HG02852 (cell line): ENCODE data around the gene CEP97.
A peak's percentile ranks its signal among the peaks of the same experiment; 100 is the strongest.
"Not testable (repeated sequence)": the region's sequence is repeated elsewhere in the genome, so short reads cannot be mapped to it uniquely, and the experiment has no call there.

Experiments
- ATAC-seq: cut with Tn5 transposase; IDR thresholded peaks from one replicate; pipeline ENCODE4 v1.9.1; 2021; ENCODE audit warnings: mild to moderate bottlenecking, moderate library complexity; ENCODE audit not compliant: unreplicated experiment

Gene CEP97

GRCh38 chr3:101724329-101725193 lies at the start of gene CEP97:
TSS of gene CEP97 (plus strand) at chr3:101724614. CDS start at chr3:101724677, 63 bp downstream.
- ATAC-seq: peak; percentile 89

GRCh38 chr3:101675709-101676215 lies 48.7 kb upstream of the CEP97 start:
- ATAC-seq: no peak

- ATAC-seq: peak; percentile 83
Measured at GRCh38 chr3:101676216-101676764, 48.1 kb upstream of the CEP97 start.

GRCh38 chr3:101676765-101677435 lies 47.5 kb upstream of the CEP97 start, which contains the start of gene ZBTB11:
TSS of gene ZBTB11 (minus strand) at chr3:101677132. CDS start at chr3:101676914, 218 bp downstream.
- peak; percentile 63 for ATAC-seq

GRCh38 chr3:101677436-101678286 lies 46.8 kb upstream of the CEP97 start:
- ATAC-seq: no peak

GRCh38 chr3:101678837-101679236 lies 45.6 kb upstream of the CEP97 start:
- ATAC-seq: not testable (repeated sequence)

- no peak for ATAC-seq
Measured at GRCh38 chr3:101680466-101680865, 43.9 kb upstream of the CEP97 start.

- no peak for ATAC-seq
Measured at GRCh38 chr3:101685050-101685400, 39.4 kb upstream of the CEP97 start.

- ATAC-seq: peak; percentile 8
Measured at GRCh38 chr3:101685870-101686307, 38.5 kb upstream of the CEP97 start.

GRCh38 chr3:101687142-101687931 lies 37.1 kb upstream of the CEP97 start:
- ATAC-seq: no peak

- ATAC-seq: no peak
Measured at GRCh38 chr3:101689286-101689685, 35.1 kb upstream of the CEP97 start.

GRCh38 chr3:101690972-101691371 lies 33.4 kb upstream of the CEP97 start:
- ATAC-seq: no peak

- ATAC-seq: not testable (repeated sequence)
Measured at GRCh38 chr3:101691685-101692671, 32.4 kb upstream of the CEP97 start.

- ATAC-seq: peak; percentile 82
Measured at GRCh38 chr3:101693540-101693939, 30.9 kb upstream of the CEP97 start.

- ATAC-seq: not testable (repeated sequence)
Measured at GRCh38 chr3:101694836-101695235, 29.6 kb upstream of the CEP97 start.

GRCh38 chr3:101695779-101696372 lies 28.5 kb upstream of the CEP97 start:
- ATAC-seq: no peak

GRCh38 chr3:101701696-101702634 lies 22.4 kb upstream of the CEP97 start:
- ATAC-seq: peak; percentile 10
